GM12801 (cell line): Measurements from ENCODE around the gene PALD1.

ENCODE experiments used
- CTCF ChIP-seq: IDR thresholded peaks from one replicate; pipeline ENCODE4 v1.5.1; 2011; ENCODE audit warnings: control low read depth; ENCODE audit not compliant: insufficient read length; ENCODE audit errors: extremely low read depth

Gene PALD1

GRCh38 chr10:70595566-70596016 lies 117.0 kb downstream of the PALD1 start:
- TF ChIP-seq CTCF: no peak

GRCh38 chr10:70596110-70596798 lies 117.7 kb downstream of the PALD1 start:
- no peak for TF ChIP-seq CTCF

GRCh38 chr10:70596860-70597809 lies 118.6 kb downstream of the PALD1 start:
- no peak for TF ChIP-seq CTCF

- no peak for TF ChIP-seq CTCF
These were observed 119.6 kb downstream of the PALD1 start for GRCh38 chr10:70597856-70598815.

- TF ChIP-seq CTCF: no peak
These were observed 120.3 kb downstream of the PALD1 start for GRCh38 chr10:70598857-70599295.

GRCh38 chr10:70599319-70599718 lies 120.8 kb downstream of the PALD1 start:
- no peak for TF ChIP-seq CTCF
